ENCODE measurements around the gene SPAG9.

DNA sequence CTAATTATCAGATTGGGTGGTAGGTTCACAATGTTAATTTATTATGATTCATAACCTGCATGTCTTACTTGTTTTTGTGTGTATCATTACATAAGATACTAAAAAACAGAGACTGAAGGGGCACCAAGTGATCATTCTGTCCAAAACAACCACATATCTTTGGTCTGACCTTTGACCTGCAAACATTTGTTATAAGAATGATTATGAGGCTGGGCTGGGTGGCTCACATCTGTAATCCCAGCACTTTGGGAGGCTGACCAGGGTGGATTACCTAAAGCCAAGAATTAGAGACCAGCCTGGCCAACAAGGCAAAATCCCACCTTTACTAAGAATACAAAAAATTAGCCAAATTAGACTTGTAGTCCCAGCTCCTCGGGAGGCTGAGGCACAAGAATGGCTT lies 116.4 kb downstream of the SPAG9 start:
- no peak for TF ChIP-seq CTCF (conservative IDR thresholded peaks at IDR 0.05; ENCODE audit: low read depth in 2 of 2)
- no peak for TF ChIP-seq POLR2AphosphoS5 (IDR thresholded peaks at IDR 0.05; ENCODE audit: low read depth)
- TF ChIP-seq EZH2 (IDR thresholded peaks at IDR 0.05; ENCODE audit: low read depth, unreplicated experiment) = no peak
- TF ChIP-seq REST (IDR thresholded peaks at IDR 0.05; ENCODE audit: unreplicated experiment) = no peak
- TF ChIP-seq CREB1 (CRISPR knock-in tag; IDR thresholded peaks at IDR 0.05; ENCODE audit: low read depth) = no peak
- TF ChIP-seq ZNF331 (CRISPR knock-in tag; IDR thresholded peaks at IDR 0.05; ENCODE audit: low read depth) = no peak
- no peak for TF ChIP-seq JUNB (IDR thresholded peaks at IDR 0.05; ENCODE audit: unreplicated experiment)
- TF ChIP-seq EZH2phosphoT487 (IDR thresholded peaks at IDR 0.05; ENCODE audit: unreplicated experiment) = no peak
- TF ChIP-seq, protein P1, sequence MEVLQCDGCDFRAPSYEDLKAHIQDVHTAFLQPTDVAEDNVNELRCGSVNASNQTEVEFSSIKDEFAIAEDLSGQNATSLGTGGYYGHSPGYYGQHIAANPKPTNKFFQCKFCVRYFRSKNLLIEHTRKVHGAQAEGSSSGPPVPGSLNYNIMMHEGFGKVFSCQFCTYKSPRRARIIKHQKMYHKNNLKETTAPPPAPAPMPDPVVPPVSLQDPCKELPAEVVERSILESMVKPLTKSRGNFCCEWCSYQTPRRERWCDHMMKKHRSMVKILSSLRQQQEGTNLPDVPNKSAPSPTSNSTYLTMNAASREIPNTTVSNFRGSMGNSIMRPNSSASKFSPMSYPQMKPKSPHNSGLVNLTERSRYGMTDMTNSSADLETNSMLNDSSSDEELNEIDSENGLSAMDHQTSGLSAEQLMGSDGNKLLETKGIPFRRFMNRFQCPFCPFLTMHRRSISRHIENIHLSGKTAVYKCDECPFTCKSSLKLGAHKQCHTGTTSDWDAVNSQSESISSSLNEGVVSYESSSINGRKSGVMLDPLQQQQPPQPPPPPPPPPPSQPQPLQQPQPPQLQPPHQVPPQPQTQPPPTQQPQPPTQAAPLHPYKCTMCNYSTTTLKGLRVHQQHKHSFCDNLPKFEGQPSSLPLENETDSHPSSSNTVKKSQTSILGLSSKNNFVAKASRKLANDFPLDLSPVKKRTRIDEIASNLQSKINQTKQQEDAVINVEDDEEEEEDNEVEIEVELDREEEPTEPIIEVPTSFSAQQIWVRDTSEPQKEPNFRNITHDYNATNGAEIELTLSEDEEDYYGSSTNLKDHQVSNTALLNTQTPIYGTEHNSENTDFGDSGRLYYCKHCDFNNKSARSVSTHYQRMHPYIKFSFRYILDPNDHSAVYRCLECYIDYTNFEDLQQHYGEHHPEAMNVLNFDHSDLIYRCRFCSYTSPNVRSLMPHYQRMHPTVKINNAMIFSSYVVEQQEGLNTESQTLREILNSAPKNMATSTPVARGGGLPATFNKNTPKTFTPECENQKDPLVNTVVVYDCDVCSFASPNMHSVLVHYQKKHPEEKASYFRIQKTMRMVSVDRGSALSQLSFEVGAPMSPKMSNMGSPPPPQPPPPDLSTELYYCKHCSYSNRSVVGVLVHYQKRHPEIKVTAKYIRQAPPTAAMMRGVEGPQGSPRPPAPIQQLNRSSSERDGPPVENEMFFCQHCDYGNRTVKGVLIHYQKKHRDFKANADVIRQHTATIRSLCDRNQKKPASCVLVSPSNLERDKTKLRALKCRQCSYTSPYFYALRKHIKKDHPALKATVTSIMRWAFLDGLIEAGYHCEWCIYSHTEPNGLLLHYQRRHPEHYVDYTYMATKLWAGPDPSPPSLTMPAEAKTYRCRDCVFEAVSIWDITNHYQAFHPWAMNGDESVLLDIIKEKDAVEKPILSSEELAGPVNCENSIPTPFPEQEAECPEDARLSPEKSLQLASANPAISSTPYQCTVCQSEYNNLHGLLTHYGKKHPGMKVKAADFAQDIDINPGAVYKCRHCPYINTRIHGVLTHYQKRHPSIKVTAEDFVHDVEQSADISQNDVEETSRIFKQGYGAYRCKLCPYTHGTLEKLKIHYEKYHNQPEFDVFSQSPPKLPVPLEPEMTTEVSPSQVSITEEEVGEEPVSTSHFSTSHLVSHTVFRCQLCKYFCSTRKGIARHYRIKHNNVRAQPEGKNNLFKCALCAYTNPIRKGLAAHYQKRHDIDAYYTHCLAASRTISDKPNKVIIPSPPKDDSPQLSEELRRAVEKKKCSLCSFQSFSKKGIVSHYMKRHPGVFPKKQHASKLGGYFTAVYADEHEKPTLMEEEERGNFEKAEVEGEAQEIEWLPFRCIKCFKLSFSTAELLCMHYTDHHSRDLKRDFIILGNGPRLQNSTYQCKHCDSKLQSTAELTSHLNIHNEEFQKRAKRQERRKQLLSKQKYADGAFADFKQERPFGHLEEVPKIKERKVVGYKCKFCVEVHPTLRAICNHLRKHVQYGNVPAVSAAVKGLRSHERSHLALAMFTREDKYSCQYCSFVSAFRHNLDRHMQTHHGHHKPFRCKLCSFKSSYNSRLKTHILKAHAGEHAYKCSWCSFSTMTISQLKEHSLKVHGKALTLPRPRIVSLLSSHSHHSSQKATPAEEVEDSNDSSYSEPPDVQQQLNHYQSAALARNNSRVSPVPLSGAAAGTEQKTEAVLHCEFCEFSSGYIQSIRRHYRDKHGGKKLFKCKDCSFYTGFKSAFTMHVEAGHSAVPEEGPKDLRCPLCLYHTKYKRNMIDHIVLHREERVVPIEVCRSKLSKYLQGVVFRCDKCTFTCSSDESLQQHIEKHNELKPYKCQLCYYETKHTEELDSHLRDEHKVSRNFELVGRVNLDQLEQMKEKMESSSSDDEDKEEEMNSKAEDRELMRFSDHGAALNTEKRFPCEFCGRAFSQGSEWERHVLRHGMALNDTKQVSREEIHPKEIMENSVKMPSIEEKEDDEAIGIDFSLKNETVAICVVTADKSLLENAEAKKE (CRISPR knock-in tag; IDR thresholded peaks at IDR 0.05) = no peak
- TF ChIP-seq ETS1 (IDR thresholded peaks at IDR 0.05) = no peak
- TF ChIP-seq ZNF114 (CRISPR knock-in tag; IDR thresholded peaks at IDR 0.05) = no peak
